ENCODE measurements around the gene IFFO2. TPM values are rescaled to one million over a fixed set of nuclear protein-coding genes. Genes with fewer than 3 reads are reported as not detected.

Gene IFFO2
- total RNA-seq = 4.1 TPM

GRCh38 chr1:18956193-18957135 lies at the start of gene IFFO2:
Gene IFFO2 (minus strand): TSS chr1:18956676. CDS start chr1:18956332, 344 bp downstream.
- DNase-seq (ENCODE audit: low spot score) = peak; percentile 99

GRCh38 chr1:19006000-19006399 lies 49.5 kb upstream of the IFFO2 start:
- no peak for ATAC-seq
- no peak for DNase-seq (ENCODE audit: low spot score)

More at GRCh38 chr1:18956193-18957135, at the start of gene IFFO2:
- peak; percentile 95 for ATAC-seq

- ATAC-seq (no peak), DNase-seq (ENCODE audit: low spot score) (no peak)
Measured at GRCh38 chr1:19003371-19004290, 47.2 kb upstream of the IFFO2 start.

- DNase-seq (ENCODE audit: low spot score) (no peak), ATAC-seq (no peak)
Measured at GRCh38 chr1:19000065-19000464, 43.6 kb upstream of the IFFO2 start.

- ATAC-seq = peak; percentile 64
- DNase-seq (ENCODE audit: low spot score) = no peak
Measured at GRCh38 chr1:18999359-18999758, 42.9 kb upstream of the IFFO2 start.

- DNase-seq (ENCODE audit: low spot score) (no peak), ATAC-seq (no peak)
Measured at GRCh38 chr1:18998016-18998724, 41.7 kb upstream of the IFFO2 start.

- DNase-seq (ENCODE audit: low spot score) = no peak
Measured at GRCh38 chr1:18997508-18997907, 41.0 kb upstream of the IFFO2 start.

GRCh38 chr1:18996548-18997177 lies 40.2 kb upstream of the IFFO2 start:
- DNase-seq (ENCODE audit: low spot score) (no peak), ATAC-seq (no peak)

More at GRCh38 chr1:18997508-18997907, 41.0 kb upstream of the IFFO2 start:
- no peak for ATAC-seq

- no peak for ATAC-seq
Measured at GRCh38 chr1:18994381-18994780, 37.9 kb upstream of the IFFO2 start.

GRCh38 chr1:18992646-18993045 lies 36.2 kb upstream of the IFFO2 start:
- DNase-seq (ENCODE audit: low spot score) (no peak), ATAC-seq (no peak)

More at GRCh38 chr1:18994381-18994780, 37.9 kb upstream of the IFFO2 start:
- no peak for DNase-seq (ENCODE audit: low spot score)

- DNase-seq (ENCODE audit: low spot score) (no peak), ATAC-seq (no peak)
Measured at GRCh38 chr1:18991585-18991984, 35.1 kb upstream of the IFFO2 start.

- DNase-seq (ENCODE audit: low spot score) (no peak), ATAC-seq (no peak)
Measured at GRCh38 chr1:18989896-18990295, 33.4 kb upstream of the IFFO2 start.

- DNase-seq (ENCODE audit: low spot score) (no peak), ATAC-seq (no peak)
Measured at GRCh38 chr1:18989176-18989799, 32.8 kb upstream of the IFFO2 start.

GRCh38 chr1:18981242-18981641 lies 24.8 kb upstream of the IFFO2 start:
- ATAC-seq (no peak), DNase-seq (ENCODE audit: low spot score) (no peak)

GRCh38 chr1:18978706-18979105 lies 22.2 kb upstream of the IFFO2 start:
- ATAC-seq = no peak

GRCh38 chr1:18977428-18977827 lies 21.0 kb upstream of the IFFO2 start:
- DNase-seq (ENCODE audit: low spot score) = no peak
- ATAC-seq = no peak

More at GRCh38 chr1:18978706-18979105, 22.2 kb upstream of the IFFO2 start:
- DNase-seq (ENCODE audit: low spot score) = no peak

GRCh38 chr1:18976096-18976495 lies 19.6 kb upstream of the IFFO2 start:
- ATAC-seq (no peak), DNase-seq (ENCODE audit: low spot score) (no peak)

- no peak for ATAC-seq
- DNase-seq (ENCODE audit: low spot score) = no peak
Measured at GRCh38 chr1:18974606-18975005, 18.1 kb upstream of the IFFO2 start.

GRCh38 chr1:18974005-18974404 lies 17.5 kb upstream of the IFFO2 start:
- no peak for DNase-seq (ENCODE audit: low spot score)
- ATAC-seq = no peak

- ATAC-seq (no peak), DNase-seq (ENCODE audit: low spot score) (no peak)
Measured at GRCh38 chr1:18973446-18973955, 17.0 kb upstream of the IFFO2 start.
